Liver (tissue), 9 donors: Measurements from ENCODE around the gene PRIMA1. TPM values are rescaled to one million over a fixed set of nuclear protein-coding genes. Genes with fewer than 3 reads are reported as not detected.

Experiments used
- DNase-seq: peaks from one replicate; pipeline ENCODE4 v3.0.0-alpha.2; 2017; ENCODE audit warnings: low spot score
- H3K27ac ChIP-seq, 2 donors: one replicate each; pipeline ENCODE4 v1.7.0; 2013; ENCODE audit warnings: inconsistent platforms in 2 of 2, low read length in 2 of 2, control low read depth in 1 of 2, low read depth in 1 of 2, mild to moderate bottlenecking in 1 of 2
- H3K27me3 ChIP-seq, 4 donors: one replicate each; pipeline versions ENCODE4 v1.6.1 to v1.7.0; 2013; ENCODE audit warnings: low read length in 3 of 4, inconsistent platforms in 1 of 4, mild to moderate bottlenecking in 1 of 4, moderate library complexity in 1 of 4; ENCODE audit not compliant: control insufficient read depth in 4 of 4, insufficient read depth in 4 of 4
- H3K36me3 ChIP-seq, 4 donors: one replicate each; pipeline versions ENCODE4 v1.6.1 to v1.7.0; 2013; ENCODE audit warnings: low read length in 3 of 4, mild to moderate bottlenecking in 3 of 4, low read depth in 1 of 4, moderate library complexity in 1 of 4; ENCODE audit not compliant: control insufficient read depth in 4 of 4, insufficient read depth in 3 of 4
- H3K4me1 ChIP-seq, 4 donors: one replicate each; pipeline versions ENCODE4 v1.6.1 to v1.7.0; 2013; ENCODE audit warnings: low read length in 3 of 4, mild to moderate bottlenecking in 3 of 4, moderate library complexity in 1 of 4; ENCODE audit not compliant: control insufficient read depth in 4 of 4, insufficient read depth in 4 of 4
- H3K4me3 ChIP-seq, 3 donors: one replicate each; pipeline versions ENCODE4 v1.6.1 to v1.7.0; 2013; ENCODE audit warnings: low read length in 3 of 3, control low read depth in 1 of 3, low read depth in 1 of 3, mild to moderate bottlenecking in 1 of 3
- H3K9ac ChIP-seq, 2 donors: one replicate each; pipeline ENCODE4 v1.7.0; 2013; ENCODE audit warnings: low read length in 2 of 2, mild to moderate bottlenecking in 2 of 2, moderate library complexity in 2 of 2, control low read depth in 1 of 2, low read depth in 1 of 2
- H3K9me3 ChIP-seq, 4 donors: one replicate each; pipeline versions ENCODE4 v1.6.1 to v1.7.0; 2013; ENCODE audit warnings: low read length in 3 of 4; ENCODE audit not compliant: control insufficient read depth in 4 of 4
- ATF3 ChIP-seq: IDR thresholded peaks from 2 replicates; pipeline ENCODE4 v1.6.1; 2016; ENCODE audit warnings: antibody characterized with exemption
- CTCF ChIP-seq: fragments of 150-350 bp; IDR thresholded peaks from 2 replicates; pipeline ENCODE4 v1.5.1; 2017; ENCODE audit warnings: improper control_type of control experiment, low read depth, low read length; ENCODE audit not compliant: missing input control
- EGR1 ChIP-seq, 2 donors: IDR thresholded peaks; 2 replicates each; pipeline ENCODE4 v1.6.1; 2016 to 2018; ENCODE audit warnings: antibody characterized with exemption in 2 of 2, low read depth in 2 of 2
- FOXA1 ChIP-seq: IDR thresholded peaks from 2 replicates; pipeline ENCODE4 v1.6.1; 2016; ENCODE audit warnings: antibody characterized with exemption
- FOXA2 ChIP-seq: IDR thresholded peaks from 2 replicates; pipeline ENCODE4 v1.6.1; 2016; ENCODE audit warnings: antibody characterized with exemption
- GABPA ChIP-seq, 2 donors: IDR thresholded peaks in 1 of 2; conservative IDR thresholded peaks in 1 of 2; 2 replicates each; pipeline ENCODE4 v1.6.1; 2016; ENCODE audit warnings: antibody characterized with exemption in 2 of 2, mild to moderate bottlenecking in 1 of 2, moderate library complexity in 1 of 2
- HNF4A ChIP-seq, 2 donors: conservative IDR thresholded peaks; 2 replicates each; pipeline ENCODE4 v1.6.1; 2016; ENCODE audit warnings: antibody characterized with exemption in 2 of 2, mild to moderate bottlenecking in 2 of 2
- HNF4G ChIP-seq: IDR thresholded peaks from 2 replicates; pipeline ENCODE4 v1.6.1; 2016; ENCODE audit warnings: antibody characterized with exemption
- JUND ChIP-seq, 2 donors: IDR thresholded peaks; 2 replicates each; pipeline ENCODE4 v1.6.1; 2016; ENCODE audit warnings: antibody characterized with exemption in 2 of 2
- MAX ChIP-seq: IDR thresholded peaks from 2 replicates; pipeline ENCODE4 v1.6.1; 2016; ENCODE audit warnings: antibody characterized with exemption
- NR2F2 ChIP-seq: IDR thresholded peaks from 2 replicates; pipeline ENCODE4 v1.6.1; 2016; ENCODE audit warnings: antibody characterized with exemption
- RAD21 ChIP-seq, 2 donors: IDR thresholded peaks; 2 replicates each; pipeline ENCODE4 v1.6.1; 2016; ENCODE audit warnings: antibody characterized with exemption in 2 of 2, mild to moderate bottlenecking in 2 of 2
- REST ChIP-seq: IDR thresholded peaks from 2 replicates; pipeline ENCODE4 v1.6.1; 2016; ENCODE audit warnings: antibody characterized with exemption, mild to moderate bottlenecking
- RXRA ChIP-seq, 2 donors: IDR thresholded peaks; 2 replicates each; pipeline ENCODE4 v1.6.1; 2017 to 2018; ENCODE audit warnings: antibody characterized with exemption in 2 of 2, mild to moderate bottlenecking in 1 of 2
- SP1 ChIP-seq: IDR thresholded peaks from 2 replicates; pipeline ENCODE4 v1.6.1; 2018; ENCODE audit warnings: antibody characterized with exemption, mild to moderate bottlenecking
- TAF1 ChIP-seq: conservative IDR thresholded peaks from 2 replicates; pipeline ENCODE4 v1.6.1; 2016; ENCODE audit warnings: antibody characterized with exemption, mild to moderate bottlenecking
- YY1 ChIP-seq: IDR thresholded peaks from 2 replicates; pipeline ENCODE4 v1.6.1; 2016; ENCODE audit warnings: antibody characterized with exemption, mild to moderate bottlenecking
- ZBTB33 ChIP-seq: IDR thresholded peaks from 2 replicates; pipeline ENCODE4 v1.6.1; 2016; ENCODE audit warnings: antibody characterized with exemption
- WGBS: extraction: QIAGEN DNeasy Blood & Tissue Kit; methylation state at CpG from one replicate; pipeline ENCODE4 v1.1.7; 2013; 5-methylcytosine and 5-hydroxymethylcytosine counted together
- polyA plus RNA-seq, 2 donors: library from polyadenylated mRNA; stranded (reverse) in 1 of 2; unstranded in 1 of 2; fragments of 200-250 nt in 1 of 2; fragments of >200 nt in 1 of 2; fragmentation: Nextera tagmentation in 1 of 2; extraction: Ambion mirVana in 1 of 2; gene quantifications; one replicate each; pipeline versions ENCODE4 v1.2.1 to v1.2.3, GENCODE V29; 2013 to 2015
- total RNA-seq, 2 donors: library from RNA; depleted of rRNA; stranded (reverse); fragments of >200 nt; gene quantifications; one replicate each; pipeline ENCODE4 v1.2.3, GENCODE V29; 2014
- donor health status: healthy.
- donor health status: healthy.
- donor health status: healthy.
- donor health status: healthy.
- donor health status: healthy.

Gene PRIMA1
- total and polyA plus RNA-seq, 4 donors: 0.08 to 0.38 (median 0.13) TPM; not detected in 1

GRCh38 chr14:93821051-93821450, 32.8 kb upstream of the PRIMA1 start:
- H3K4me1 ChIP-seq: no peaks in the 10 kb centered on the region
- no peak overlapping the region for H3K27ac ChIP-seq
- DNase-seq: no peak
- H3K36me3 ChIP-seq: no peaks in the 10 kb centered on the region
- no peak for TF ChIP-seq HNF4G
- TF ChIP-seq CTCF: no peak
- no peak for TF ChIP-seq SP1
- TF ChIP-seq TAF1: no peak
- no peak for TF ChIP-seq MAX
- no peak for TF ChIP-seq JUND (IDR thresholded peaks at IDR 0.05)
- no peak for TF ChIP-seq ZBTB33
- no peak for TF ChIP-seq YY1
- TF ChIP-seq REST: no peak
- TF ChIP-seq EGR1 (IDR thresholded peaks at IDR 0.05; ENCODE audit: low read depth in 2 of 2): no peak
- TF ChIP-seq ATF3: no peak
- TF ChIP-seq HNF4A (conservative IDR thresholded peaks at IDR 0.05): no peak
- no peak for TF ChIP-seq FOXA1
- no peak for TF ChIP-seq GABPA (IDR thresholded peaks at IDR 0.05 in 1 of 2, conservative IDR thresholded peaks at IDR 0.05 in 1 of 2)
- no peak for TF ChIP-seq NR2F2
- TF ChIP-seq RAD21 (IDR thresholded peaks at IDR 0.05): no peak
- no peak for TF ChIP-seq FOXA2
- TF ChIP-seq RXRA (IDR thresholded peaks at IDR 0.05): no peak
- H3K27me3 ChIP-seq: peaks cover 0 to 10% (median 3%) of the 10 kb centered on the region in 4 donors
- WGBS: 72% methylated on average over 6 of the region's 6 CpGs
- peaks cover 0 to under 1% (median 0%) of the 10 kb centered on the region in 4 donors for H3K9me3 ChIP-seq
- H3K4me3 ChIP-seq: no peak overlapping the region
- H3K9ac ChIP-seq: no peak overlapping the region
